GM19468 (cell line): ENCODE results near the gene CRKL.
A peak's percentile ranks its signal among the peaks of the same experiment; 100 is the strongest.
"Not testable (repeated sequence)": the region's sequence is repeated elsewhere in the genome, so short reads cannot be mapped to it uniquely, and the experiment has no call there.

Source experiments
- ATAC-seq: cut with Tn5 transposase; IDR thresholded peaks from one replicate; pipeline ENCODE4 v1.9.1; 2021; ENCODE audit warnings: mild to moderate bottlenecking, moderate library complexity, moderate number of reproducible peaks; ENCODE audit not compliant: unreplicated experiment; ENCODE audit errors: extremely low read depth

Gene CRKL

GRCh38 chr22:20916916-20917810 lies at the start of gene CRKL:
Gene CRKL, plus strand, starts transcription at chr22:20917407. Its CDS starts 528 bp downstream, at chr22:20917935.
- peak; percentile 81 for ATAC-seq

- no peak for ATAC-seq
These were observed 48.9 kb upstream of the CRKL start for GRCh38 chr22:20868025-20868962.

DNA sequence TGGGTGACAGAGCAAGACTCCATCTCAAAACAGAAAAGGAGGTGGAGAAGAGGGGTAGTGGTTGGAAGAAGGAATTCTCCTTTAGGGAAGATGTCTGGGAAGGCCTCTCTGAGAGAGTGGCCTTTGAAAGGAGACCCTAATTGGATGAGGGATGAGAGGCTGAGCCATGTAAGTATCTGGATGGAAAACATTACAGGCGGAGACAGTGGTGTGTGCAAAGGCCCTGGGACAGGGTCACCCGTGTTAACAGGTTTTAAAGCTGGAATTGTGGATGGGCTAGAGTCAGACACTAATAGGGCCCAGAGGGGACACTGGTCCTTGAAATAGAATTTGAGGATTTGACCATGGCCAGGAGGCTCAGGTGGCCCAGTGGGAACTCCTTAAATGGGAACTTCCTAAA lies 48.0 kb upstream of the CRKL start:
- no peak for ATAC-seq

DNA sequence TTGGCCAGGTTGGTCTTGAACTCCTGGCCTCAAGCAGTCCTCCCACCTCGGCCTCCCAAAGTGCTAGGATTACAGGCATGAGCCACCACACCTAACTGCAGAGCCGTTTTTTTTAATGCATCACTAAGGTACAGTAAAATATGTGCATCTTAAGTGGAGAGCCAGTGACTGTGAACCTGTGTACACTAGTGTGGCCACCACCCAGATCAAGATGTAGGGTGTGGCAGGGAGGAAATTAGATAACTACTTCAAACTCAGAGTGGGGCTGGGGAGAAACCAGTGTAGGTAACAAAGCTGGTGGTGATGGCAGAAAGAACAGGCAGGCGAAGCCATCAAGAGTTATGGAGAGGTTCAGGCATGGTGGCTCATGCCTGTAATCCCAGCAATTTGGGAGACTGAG lies 44.0 kb upstream of the CRKL start:
- no peak for ATAC-seq

- ATAC-seq: no peak
These were observed 41.9 kb upstream of the CRKL start for GRCh38 chr22:20875296-20875695.

- no peak for ATAC-seq
These were observed 39.5 kb upstream of the CRKL start for GRCh38 chr22:20877715-20878114.

GRCh38 chr22:20881231-20881630 lies 36.0 kb upstream of the CRKL start:
- ATAC-seq: no peak

DNA sequence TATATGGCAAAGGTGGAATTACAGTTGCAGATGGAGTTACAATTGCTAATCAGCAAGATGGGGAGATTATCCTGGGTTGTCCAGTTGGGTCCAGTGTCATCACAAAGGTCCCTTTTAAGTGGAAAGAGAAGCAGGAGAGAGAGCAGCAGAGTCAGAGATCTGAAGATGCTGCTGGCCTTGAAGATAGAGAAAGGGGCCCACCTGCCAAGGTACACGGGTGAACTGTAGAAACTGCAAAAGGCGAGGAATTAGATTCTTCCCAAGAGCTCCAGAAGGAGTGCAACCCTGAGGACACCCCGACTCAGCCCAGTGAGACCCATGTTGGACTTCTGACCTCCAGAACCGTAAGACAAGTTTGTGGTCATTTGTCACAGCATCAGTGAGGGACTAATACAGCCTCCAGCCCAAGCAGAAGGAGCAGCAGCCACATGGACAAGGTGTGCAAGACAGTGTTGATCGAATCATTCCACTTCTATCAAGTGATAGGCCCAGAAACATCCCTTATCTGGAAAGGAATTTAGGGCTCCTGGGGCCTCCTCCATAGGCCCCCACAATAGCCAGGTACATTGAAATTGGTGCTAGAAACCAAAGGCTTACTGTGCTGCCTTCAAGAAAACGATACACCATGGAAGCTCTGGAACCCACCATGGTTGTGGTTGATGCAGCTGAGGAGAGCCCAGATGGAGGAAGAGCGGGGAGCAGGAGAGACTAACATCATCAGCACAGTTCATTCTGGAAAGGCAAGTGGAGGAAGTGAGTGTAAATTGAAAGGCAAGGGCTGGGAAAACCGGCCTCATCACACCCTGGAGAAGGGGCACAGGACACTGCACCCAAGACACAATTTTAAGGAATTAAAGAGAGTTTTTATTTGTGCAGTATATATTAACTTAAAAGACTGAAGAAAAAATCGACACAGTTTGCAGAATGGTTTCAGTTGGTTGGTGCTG lies 35.1 kb upstream of the CRKL start:
- ATAC-seq: no peak

GRCh38 chr22:20882855-20883254 lies 34.4 kb upstream of the CRKL start:
- no peak for ATAC-seq

DNA sequence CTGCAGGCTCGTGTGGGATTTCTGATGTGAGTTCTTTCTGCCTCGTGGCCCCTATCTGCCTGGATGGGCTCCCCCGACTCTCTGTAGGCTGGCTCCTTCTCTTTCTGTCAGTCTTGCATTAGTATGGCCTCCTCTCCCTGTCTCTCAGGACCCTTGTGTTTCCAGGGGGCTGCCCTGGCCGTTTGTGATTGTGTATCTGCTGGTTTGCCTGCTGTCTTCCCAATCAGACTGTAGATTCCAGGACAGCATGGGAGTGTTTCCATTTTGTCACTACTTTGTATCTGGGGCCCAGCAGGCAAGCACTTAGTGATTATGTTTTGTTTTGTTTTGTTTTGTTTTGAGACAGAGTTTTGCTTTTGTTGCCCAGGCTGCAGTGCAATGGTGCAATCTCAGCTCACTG lies 32.8 kb upstream of the CRKL start:
- no peak for ATAC-seq

DNA sequence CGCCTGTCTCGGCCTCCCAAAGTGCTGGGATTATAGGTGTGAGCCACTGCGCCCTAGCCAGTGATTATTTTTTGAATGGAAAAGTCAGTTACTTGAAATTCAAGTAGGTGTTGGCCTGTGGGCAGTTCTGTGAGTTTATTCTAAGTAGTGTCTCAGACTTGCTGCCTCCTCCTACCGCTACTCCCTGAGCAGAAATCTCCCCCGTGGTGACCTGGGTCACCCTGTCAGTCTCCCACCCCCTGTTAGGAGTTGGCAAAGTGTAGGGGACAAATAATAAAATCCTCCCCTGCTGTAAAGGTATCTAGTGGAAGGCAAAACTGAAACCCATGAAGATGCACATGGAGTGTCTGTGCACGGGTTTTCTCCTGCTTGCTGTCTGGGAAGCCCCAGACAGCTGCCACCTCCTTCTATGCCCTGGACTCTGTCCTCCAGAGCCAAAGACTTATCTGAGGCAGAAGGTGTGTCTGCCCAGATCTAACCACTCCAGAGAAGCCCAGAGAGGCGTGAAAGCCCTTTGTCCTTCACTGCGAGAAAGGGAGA lies 32.1 kb upstream of the CRKL start:
- no peak for ATAC-seq

GRCh38 chr22:20885557-20886323 lies 31.5 kb upstream of the CRKL start:
- ATAC-seq: no peak

DNA sequence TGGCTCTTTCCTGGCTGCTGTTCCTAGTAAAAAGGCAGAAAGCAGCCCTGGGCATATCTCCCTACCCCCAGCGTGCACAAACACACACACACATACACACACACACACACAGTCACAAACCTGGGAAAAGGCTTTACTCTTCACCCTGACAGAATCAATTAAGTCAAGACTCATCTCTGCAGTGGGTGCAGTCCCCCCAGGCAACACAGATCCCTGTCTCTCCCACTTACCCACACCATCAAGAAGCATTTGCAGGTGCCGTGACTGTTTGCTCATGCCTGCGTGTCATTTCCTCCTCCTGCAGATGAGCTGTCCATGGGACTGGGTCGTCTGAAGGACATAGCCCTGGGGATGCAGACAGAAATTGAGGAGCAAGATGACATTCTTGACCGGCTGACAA lies 29.8 kb upstream of the CRKL start:
- ATAC-seq: no peak

- no peak for ATAC-seq
These were observed 28.0 kb upstream of the CRKL start for GRCh38 chr22:20889025-20889704.

DNA sequence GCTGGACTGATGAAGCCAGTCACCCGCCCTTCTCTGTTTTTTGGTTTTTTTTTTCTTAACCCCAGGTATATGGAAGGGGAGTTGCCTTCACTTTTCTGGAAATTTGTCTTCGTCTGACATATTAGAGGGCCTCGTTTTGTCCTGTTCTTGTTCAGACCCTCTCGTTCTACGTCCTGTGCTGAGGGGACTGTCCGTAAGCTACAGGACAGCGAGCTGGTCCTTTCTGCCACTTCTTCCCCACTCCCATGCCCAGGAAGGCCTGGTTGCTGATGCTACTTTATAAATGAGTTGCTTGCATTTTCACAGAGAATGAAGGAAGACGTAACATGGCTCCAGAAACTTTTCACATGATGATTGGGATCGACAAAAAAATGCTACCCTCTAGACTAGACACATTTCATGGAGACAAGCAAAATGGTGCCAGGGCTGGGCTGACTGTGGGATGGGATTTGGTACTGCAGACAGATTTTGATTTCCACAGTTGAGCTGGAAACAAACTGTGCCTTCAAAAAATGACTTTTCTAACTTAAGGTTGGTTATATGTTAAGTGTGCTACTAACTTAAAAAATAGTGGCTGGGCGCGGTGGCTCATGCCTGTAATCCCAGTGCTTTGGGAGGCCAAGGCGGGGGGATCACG lies 27.2 kb upstream of the CRKL start:
- ATAC-seq: no peak

DNA sequence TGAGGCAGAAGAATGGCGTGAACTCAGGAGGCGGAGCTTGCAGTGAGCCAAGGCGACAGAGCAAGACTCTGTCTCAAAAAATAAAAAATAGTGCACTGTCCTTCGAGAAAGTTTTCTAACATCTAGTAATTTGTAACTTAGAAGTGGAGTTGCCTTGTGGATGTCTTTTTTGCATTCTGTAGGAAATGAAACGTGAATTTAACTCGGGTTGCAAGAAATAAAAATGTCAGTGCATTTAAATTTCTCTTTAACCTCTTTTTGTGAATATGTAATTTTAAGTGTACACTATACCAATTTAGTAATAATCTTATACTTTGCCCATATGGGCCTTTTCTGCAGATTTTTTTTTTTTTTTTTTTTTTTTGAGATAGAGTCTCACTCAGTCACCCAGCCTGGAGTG lies 26.2 kb upstream of the CRKL start:
- no peak for ATAC-seq

DNA sequence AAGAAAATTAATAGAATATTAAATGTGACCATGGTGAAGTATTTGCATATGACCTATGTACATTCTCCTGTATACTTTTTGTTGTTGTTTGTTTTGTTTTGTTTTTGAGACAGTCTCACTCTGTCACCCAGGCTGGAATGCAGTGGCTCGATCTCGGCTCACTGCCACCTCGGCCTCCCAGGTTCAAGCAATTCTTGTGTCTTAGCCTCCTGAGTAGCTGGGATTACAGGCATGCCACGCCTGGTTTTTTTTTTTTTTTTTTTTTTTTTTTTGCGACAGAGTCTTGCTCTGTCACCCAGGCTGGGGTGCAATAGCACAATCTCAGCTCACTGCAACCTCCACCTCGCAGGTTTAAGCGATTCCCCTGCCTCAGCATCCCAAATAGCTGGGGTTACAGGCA lies 19.5 kb upstream of the CRKL start:
- not testable (repeated sequence) for ATAC-seq

GRCh38 chr22:20899827-20900423 lies 17.3 kb upstream of the CRKL start:
- no peak for ATAC-seq
